Vagina (tissue), 2 donors: ENCODE data around the gene BCL11A. TPM values are rescaled to one million over a fixed set of nuclear protein-coding genes. Genes with fewer than 3 reads are reported as not detected.

Experiments used
- DNase-seq, 2 donors: peaks; one replicate each; pipeline ENCODE4 v3.0.0-alpha.2; 2017; ENCODE audit errors: extremely low spot score in 2 of 2
- H3K27ac ChIP-seq: fragments of 200-600 bp; sonication (generic); one replicate; pipeline ENCODE4 v1.5.1; 2019
- H3K27me3 ChIP-seq: fragments of 200-600 bp; sonication (generic); one replicate; pipeline ENCODE4 v1.5.1; 2019
- H3K36me3 ChIP-seq, 2 donors: fragments of 200-600 bp; sonication (generic); one replicate each; pipeline ENCODE4 v1.5.1; 2017 to 2019
- H3K4me1 ChIP-seq: fragments of 200-600 bp; sonication (generic); one replicate; pipeline ENCODE4 v1.5.1; 2019
- H3K4me3 ChIP-seq, 2 donors: fragments of 200-600 bp; sonication (generic); 1 replicate in 1 of 2; 2 replicates in 1 of 2; pipeline ENCODE4 v1.5.1; 2016 to 2019
- H3K9me3 ChIP-seq: fragments of 200-600 bp; sonication (generic); one replicate; pipeline ENCODE4 v1.5.1; 2019
- POLR2A ChIP-seq, 2 donors: fragments of 450-650 bp; IDR thresholded peaks; one replicate each; pipeline ENCODE4 v1.6.1; 2017; ENCODE audit warnings: antibody characterized with exemption in 2 of 2, mild to moderate bottlenecking in 2 of 2, moderate library complexity in 2 of 2
- POLR2AphosphoS5 ChIP-seq, 2 donors: sonication (generic); formaldehyde crosslinking; IDR thresholded peaks; one replicate each; pipeline ENCODE4 v1.9.0; 2017; ENCODE audit warnings: antibody characterized with exemption in 2 of 2, mild to moderate bottlenecking in 2 of 2, low read depth in 1 of 2; ENCODE audit not compliant: insufficient read depth in 1 of 2
- intact Hi-C: fragments of 100-400 bp; cut with DNase I; formaldehyde crosslinking; loops from one replicate; pipeline ENCODE4 v1.15.1; 2023
- total RNA-seq: library from RNA; depleted of rRNA; stranded (reverse); fragments of >200 nt; gene quantifications from one replicate; pipeline ENCODE4 v1.2.3, GENCODE V29; 2016
- TF ChIP-seq, protein P1 (sequence below), 3 experiments: fragments of 450-650 bp in 2 of 3; fragments of 200-600 bp in 1 of 3; sonication (generic) in 1 of 3; IDR thresholded peaks; one replicate each; pipeline ENCODE4 v1.5.1; 2017 to 2019; ENCODE audit warnings: antibody characterized with exemption in 3 of 3, mild to moderate bottlenecking in 2 of 3, moderate library complexity in 2 of 3

BCL11A gene
- 48.4 TPM for total RNA-seq

DNA sequence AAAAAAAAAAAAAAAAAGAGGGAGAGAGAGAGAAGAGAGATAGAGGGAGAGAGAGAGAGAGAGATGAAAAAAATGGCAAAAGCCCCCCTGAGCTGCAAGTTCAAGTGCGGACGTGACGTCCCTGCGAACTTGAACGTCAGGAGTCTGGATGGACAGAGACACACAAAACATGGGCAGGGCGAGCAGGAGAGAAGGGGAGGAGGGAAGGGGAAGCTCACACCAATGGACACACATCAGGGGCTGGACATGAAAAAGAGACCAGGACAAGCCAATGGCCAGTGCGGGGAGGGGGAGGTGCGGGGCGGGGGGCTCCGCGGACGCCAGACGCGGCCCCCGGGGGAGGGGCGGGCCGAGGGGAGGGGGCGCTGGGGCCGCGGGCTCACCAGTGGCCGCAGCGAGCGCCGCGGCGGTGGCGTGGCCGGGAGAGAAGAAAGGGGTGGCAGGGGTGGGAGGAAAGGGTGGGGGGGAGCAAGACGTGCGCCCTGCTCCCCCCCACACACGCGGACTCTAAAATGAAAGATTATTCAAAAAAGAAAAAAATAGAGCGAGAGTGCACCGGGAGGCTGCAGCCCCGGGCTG lies at the start of gene BCL11A:
BCL11A (minus strand) TSS at position 160 of the 579 bp plus-strand sequence. CDS start 384 bp downstream, outside the sequence.
- intact Hi-C loops: no loop called here
- Histone ChIP-seq H3K4me1 (peaks cover 71% of the 10 kb centered on the region), H3K27me3 (no peaks in the 10 kb centered on the region), H3K9me3 (no peaks in the 10 kb centered on the region), H3K4me3 (peak within 1 kb of the TSS; percentile 49 to 55), H3K27ac (peak within 1 kb of the TSS; percentile 64), H3K36me3 (no peaks in the 10 kb centered on the region)
- DNase-seq: no peak
- no peak for TF ChIP-seq POLR2AphosphoS5 (IDR thresholded peaks at IDR 0.05; ENCODE audit: insufficient read depth in 1 of 2, low read depth in 1 of 2)

DNA sequence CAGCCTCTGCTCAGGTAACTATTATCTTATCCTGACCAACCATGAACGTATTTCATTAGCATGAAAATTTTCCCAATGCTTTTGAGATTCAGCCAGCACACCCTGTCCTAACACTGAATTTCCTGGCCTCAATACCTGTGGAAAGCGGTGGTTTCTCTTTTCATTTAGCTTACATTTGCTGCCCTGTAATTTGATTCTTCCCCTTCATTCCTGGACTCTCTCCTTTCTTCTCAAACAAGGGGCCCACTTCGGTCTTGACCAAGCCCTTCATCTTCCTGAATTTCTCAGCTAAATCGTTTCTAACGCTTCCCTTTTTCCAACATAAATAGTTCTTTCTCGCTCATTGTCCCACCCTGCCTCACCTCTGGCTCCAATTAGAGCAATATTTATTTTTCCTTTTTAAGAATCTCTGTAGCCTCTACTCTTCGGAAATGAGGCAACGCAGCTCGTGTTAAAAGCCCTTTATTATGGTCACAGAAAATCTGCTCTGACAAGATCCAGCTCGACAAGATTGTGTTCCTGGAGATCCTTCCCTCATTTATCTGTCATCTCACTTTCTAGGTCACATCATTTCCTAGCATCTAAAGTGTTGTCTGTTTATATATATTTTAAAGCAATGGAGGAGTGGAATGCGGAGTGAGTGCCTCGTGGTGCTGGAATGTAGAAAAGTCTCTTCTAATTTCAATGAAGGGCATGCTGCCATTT lies 49.5 kb upstream of the BCL11A start:
- DNase-seq: no peak
- no peaks in the 10 kb centered on the region for H3K9me3 ChIP-seq
- no peaks in the 10 kb centered on the region for H3K36me3 ChIP-seq
- intact Hi-C loops: no loop called here
- no peaks in the 10 kb centered on the region for H3K4me1 ChIP-seq
- no peaks in the 10 kb centered on the region for H3K27me3 ChIP-seq
- no peak overlapping the region for H3K27ac ChIP-seq
- H3K4me3 ChIP-seq: no peak overlapping the region
- TF ChIP-seq, protein P1, sequence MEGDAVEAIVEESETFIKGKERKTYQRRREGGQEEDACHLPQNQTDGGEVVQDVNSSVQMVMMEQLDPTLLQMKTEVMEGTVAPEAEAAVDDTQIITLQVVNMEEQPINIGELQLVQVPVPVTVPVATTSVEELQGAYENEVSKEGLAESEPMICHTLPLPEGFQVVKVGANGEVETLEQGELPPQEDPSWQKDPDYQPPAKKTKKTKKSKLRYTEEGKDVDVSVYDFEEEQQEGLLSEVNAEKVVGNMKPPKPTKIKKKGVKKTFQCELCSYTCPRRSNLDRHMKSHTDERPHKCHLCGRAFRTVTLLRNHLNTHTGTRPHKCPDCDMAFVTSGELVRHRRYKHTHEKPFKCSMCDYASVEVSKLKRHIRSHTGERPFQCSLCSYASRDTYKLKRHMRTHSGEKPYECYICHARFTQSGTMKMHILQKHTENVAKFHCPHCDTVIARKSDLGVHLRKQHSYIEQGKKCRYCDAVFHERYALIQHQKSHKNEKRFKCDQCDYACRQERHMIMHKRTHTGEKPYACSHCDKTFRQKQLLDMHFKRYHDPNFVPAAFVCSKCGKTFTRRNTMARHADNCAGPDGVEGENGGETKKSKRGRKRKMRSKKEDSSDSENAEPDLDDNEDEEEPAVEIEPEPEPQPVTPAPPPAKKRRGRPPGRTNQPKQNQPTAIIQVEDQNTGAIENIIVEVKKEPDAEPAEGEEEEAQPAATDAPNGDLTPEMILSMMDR (IDR thresholded peaks at IDR 0.05): no peak
- TF ChIP-seq POLR2AphosphoS5 (IDR thresholded peaks at IDR 0.05; ENCODE audit: insufficient read depth in 1 of 2, low read depth in 1 of 2): no peak
- TF ChIP-seq POLR2A (IDR thresholded peaks at IDR 0.05): no peak

DNA sequence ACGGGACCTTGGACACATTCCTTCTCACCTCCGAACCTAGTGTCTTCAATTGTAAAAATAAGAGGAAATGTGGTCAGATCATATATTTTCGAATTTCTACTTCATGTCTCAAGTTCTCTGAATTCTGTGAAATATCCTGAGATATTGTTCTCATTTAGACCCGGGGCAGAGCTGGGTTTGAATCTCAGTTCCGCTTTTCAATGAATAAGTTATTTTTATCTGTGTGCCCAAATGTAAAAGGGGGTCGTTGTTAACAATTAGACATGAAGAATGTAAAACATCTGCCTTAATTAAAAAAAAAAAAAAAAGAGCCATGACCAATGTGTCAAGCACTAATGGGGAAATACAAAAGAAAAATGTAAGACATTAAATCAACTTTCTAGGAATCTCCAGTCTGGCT lies 48.9 kb upstream of the BCL11A start:
- no peak overlapping the region for H3K27ac ChIP-seq
- intact Hi-C loops: no loop called here

DNA sequence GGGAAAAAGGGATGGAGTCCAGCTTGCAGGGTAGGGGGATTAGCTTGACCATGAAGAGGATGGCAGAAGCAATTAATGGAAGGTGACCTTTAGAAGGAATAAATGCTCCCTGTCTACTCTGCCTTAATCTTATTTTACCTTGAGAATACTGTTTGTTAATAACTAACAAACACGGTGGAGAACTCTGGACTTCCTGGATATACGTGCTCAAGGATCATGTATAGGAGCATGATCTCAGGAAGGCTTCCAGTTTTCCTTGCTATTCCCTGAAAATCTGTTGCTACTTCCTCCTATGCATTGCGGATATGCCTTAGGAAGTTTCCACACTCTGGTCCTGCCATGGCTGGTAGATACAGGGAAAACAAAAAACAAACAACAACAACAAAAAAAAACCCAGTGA lies 44.8 kb upstream of the BCL11A start:
- TF ChIP-seq POLR2A (IDR thresholded peaks at IDR 0.05): no peak
- TF ChIP-seq, protein P1 (IDR thresholded peaks at IDR 0.05): no peak
- no peak for TF ChIP-seq POLR2AphosphoS5 (IDR thresholded peaks at IDR 0.05; ENCODE audit: insufficient read depth in 1 of 2, low read depth in 1 of 2)

More for the DNA sequence above, 48.9 kb upstream of the BCL11A start:
- no peak overlapping the region for H3K4me3 ChIP-seq
- H3K36me3 ChIP-seq: no peaks in the 10 kb centered on the region
- no peaks in the 10 kb centered on the region for H3K9me3 ChIP-seq
- no peak for DNase-seq
- no peaks in the 10 kb centered on the region for H3K27me3 ChIP-seq
- TF ChIP-seq, protein P1 (IDR thresholded peaks at IDR 0.05): no peak
- TF ChIP-seq POLR2AphosphoS5 (IDR thresholded peaks at IDR 0.05; ENCODE audit: insufficient read depth in 1 of 2, low read depth in 1 of 2): no peak
- no peak for TF ChIP-seq POLR2A (IDR thresholded peaks at IDR 0.05)
- H3K4me1 ChIP-seq: no peaks in the 10 kb centered on the region

DNA sequence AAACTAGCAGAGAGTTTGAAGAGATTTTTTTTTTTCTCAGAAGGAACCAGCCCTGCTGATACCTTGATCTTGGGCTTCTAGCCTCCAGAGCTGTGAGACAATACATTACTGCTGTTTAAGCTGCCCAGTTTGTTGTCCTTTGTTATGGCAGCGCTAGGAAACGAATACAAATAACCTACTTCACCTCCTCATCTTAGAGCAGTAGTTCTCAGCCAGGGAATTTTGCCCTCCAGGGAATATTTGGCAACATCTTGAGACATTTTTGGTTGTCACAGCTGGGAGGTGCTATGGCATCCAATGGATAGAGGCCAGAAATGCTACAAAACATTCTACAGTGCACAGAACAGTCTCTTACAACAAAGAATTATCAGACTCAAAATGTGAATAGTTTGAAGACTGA lies 43.9 kb upstream of the BCL11A start:
- intact Hi-C loops: no loop called here
- H3K9me3 ChIP-seq: peaks cover 5% of the 10 kb centered on the region
- TF ChIP-seq POLR2A (IDR thresholded peaks at IDR 0.05): no peak
- TF ChIP-seq POLR2AphosphoS5 (IDR thresholded peaks at IDR 0.05; ENCODE audit: insufficient read depth in 1 of 2, low read depth in 1 of 2): no peak
- TF ChIP-seq, protein P1 (IDR thresholded peaks at IDR 0.05): no peak
- DNase-seq: no peak
- H3K4me3 ChIP-seq: no peak overlapping the region
- no peak overlapping the region for H3K27ac ChIP-seq
- H3K36me3 ChIP-seq: no peaks in the 10 kb centered on the region
- H3K27me3 ChIP-seq: no peaks in the 10 kb centered on the region
- H3K4me1 ChIP-seq: no peaks in the 10 kb centered on the region

More for the DNA sequence above, 44.8 kb upstream of the BCL11A start:
- DNase-seq: no peak
- peaks cover 2% of the 10 kb centered on the region for H3K9me3 ChIP-seq
- H3K36me3 ChIP-seq: no peaks in the 10 kb centered on the region
- no peaks in the 10 kb centered on the region for H3K27me3 ChIP-seq
- H3K4me3 ChIP-seq: no peak overlapping the region
- no peaks in the 10 kb centered on the region for H3K4me1 ChIP-seq
- no peak overlapping the region for H3K27ac ChIP-seq
- intact Hi-C loops: no loop called here
